ENCODE results near the gene SLC22A15. TPM values are rescaled to one million over a fixed set of nuclear protein-coding genes. Genes with fewer than 3 reads are reported as not detected.

SLC22A15 gene
- total and polyA plus RNA-seq, 10 of the 15 experiments (the other 5 are each of a cell fraction or from before 2014, with no cell fraction given) = 0.05 to 2.8 (median 0.13) TPM; not detected in 1

DNA sequence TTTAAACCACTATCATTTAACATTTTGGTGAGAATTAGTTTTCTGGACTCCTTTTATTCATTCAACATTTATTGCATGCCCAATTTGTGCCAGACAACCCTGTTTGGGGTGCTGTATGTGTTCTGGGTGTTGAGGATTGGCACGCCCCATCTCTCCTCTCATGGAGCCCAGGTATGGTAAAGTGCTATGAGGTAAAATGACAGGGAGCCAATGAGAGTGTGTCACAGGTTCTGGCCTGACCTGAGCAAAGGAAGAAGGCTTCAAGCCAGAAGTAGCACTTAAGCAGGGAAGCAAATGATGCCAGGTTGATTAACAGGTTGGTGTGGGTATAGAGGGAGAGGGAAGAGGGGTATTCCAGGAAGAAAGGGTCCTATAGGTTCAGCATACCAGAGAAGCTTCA lies 21.1 kb upstream of the SLC22A15 start (continued):
- TF ChIP-seq, protein P1, sequence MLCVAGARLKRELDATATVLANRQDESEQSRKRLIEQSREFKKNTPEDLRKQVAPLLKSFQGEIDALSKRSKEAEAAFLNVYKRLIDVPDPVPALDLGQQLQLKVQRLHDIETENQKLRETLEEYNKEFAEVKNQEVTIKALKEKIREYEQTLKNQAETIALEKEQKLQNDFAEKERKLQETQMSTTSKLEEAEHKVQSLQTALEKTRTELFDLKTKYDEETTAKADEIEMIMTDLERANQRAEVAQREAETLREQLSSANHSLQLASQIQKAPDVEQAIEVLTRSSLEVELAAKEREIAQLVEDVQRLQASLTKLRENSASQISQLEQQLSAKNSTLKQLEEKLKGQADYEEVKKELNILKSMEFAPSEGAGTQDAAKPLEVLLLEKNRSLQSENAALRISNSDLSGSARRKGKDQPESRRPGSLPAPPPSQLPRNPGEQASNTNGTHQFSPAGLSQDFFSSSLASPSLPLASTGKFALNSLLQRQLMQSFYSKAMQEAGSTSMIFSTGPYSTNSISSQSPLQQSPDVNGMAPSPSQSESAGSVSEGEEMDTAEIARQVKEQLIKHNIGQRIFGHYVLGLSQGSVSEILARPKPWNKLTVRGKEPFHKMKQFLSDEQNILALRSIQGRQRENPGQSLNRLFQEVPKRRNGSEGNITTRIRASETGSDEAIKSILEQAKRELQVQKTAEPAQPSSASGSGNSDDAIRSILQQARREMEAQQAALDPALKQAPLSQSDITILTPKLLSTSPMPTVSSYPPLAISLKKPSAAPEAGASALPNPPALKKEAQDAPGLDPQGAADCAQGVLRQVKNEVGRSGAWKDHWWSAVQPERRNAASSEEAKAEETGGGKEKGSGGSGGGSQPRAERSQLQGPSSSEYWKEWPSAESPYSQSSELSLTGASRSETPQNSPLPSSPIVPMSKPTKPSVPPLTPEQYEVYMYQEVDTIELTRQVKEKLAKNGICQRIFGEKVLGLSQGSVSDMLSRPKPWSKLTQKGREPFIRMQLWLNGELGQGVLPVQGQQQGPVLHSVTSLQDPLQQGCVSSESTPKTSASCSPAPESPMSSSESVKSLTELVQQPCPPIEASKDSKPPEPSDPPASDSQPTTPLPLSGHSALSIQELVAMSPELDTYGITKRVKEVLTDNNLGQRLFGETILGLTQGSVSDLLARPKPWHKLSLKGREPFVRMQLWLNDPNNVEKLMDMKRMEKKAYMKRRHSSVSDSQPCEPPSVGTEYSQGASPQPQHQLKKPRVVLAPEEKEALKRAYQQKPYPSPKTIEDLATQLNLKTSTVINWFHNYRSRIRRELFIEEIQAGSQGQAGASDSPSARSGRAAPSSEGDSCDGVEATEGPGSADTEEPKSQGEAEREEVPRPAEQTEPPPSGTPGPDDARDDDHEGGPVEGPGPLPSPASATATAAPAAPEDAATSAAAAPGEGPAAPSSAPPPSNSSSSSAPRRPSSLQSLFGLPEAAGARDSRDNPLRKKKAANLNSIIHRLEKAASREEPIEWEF (IDR thresholded peaks at IDR 0.05; ENCODE audit: insufficient replicate concordance, low read depth, low read length) = no peak
- TF ChIP-seq, protein P2, sequence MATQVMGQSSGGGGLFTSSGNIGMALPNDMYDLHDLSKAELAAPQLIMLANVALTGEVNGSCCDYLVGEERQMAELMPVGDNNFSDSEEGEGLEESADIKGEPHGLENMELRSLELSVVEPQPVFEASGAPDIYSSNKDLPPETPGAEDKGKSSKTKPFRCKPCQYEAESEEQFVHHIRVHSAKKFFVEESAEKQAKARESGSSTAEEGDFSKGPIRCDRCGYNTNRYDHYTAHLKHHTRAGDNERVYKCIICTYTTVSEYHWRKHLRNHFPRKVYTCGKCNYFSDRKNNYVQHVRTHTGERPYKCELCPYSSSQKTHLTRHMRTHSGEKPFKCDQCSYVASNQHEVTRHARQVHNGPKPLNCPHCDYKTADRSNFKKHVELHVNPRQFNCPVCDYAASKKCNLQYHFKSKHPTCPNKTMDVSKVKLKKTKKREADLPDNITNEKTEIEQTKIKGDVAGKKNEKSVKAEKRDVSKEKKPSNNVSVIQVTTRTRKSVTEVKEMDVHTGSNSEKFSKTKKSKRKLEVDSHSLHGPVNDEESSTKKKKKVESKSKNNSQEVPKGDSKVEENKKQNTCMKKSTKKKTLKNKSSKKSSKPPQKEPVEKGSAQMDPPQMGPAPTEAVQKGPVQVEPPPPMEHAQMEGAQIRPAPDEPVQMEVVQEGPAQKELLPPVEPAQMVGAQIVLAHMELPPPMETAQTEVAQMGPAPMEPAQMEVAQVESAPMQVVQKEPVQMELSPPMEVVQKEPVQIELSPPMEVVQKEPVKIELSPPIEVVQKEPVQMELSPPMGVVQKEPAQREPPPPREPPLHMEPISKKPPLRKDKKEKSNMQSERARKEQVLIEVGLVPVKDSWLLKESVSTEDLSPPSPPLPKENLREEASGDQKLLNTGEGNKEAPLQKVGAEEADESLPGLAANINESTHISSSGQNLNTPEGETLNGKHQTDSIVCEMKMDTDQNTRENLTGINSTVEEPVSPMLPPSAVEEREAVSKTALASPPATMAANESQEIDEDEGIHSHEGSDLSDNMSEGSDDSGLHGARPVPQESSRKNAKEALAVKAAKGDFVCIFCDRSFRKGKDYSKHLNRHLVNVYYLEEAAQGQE (IDR thresholded peaks at IDR 0.05; ENCODE audit: low read depth, low read length) = no peak
- TF ChIP-seq ZNF384 (IDR thresholded peaks at IDR 0.05; ENCODE audit: borderline replicate concordance, low read depth, low read length) (no peak), NR2C1 (IDR thresholded peaks at IDR 0.05) (no peak), ETV6 (conservative IDR thresholded peaks at IDR 0.05 in 1 of 2, IDR thresholded peaks at IDR 0.05 in 1 of 2; ENCODE audit: borderline replicate concordance in 1 of 2, low read depth in 1 of 2) (no peak), TCF3 (IDR thresholded peaks at IDR 0.05; ENCODE audit: borderline replicate concordance, insufficient read depth, low read depth, low read length) (no peak)
- TF ChIP-seq, protein P3, sequence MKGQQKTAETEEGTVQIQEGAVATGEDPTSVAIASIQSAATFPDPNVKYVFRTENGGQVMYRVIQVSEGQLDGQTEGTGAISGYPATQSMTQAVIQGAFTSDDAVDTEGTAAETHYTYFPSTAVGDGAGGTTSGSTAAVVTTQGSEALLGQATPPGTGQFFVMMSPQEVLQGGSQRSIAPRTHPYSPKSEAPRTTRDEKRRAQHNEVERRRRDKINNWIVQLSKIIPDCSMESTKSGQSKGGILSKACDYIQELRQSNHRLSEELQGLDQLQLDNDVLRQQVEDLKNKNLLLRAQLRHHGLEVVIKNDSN (IDR thresholded peaks at IDR 0.05; ENCODE audit: borderline replicate concordance, extremely low read length, insufficient read depth, low read depth, low read length) = no peak
- TF ChIP-seq, protein P4, sequence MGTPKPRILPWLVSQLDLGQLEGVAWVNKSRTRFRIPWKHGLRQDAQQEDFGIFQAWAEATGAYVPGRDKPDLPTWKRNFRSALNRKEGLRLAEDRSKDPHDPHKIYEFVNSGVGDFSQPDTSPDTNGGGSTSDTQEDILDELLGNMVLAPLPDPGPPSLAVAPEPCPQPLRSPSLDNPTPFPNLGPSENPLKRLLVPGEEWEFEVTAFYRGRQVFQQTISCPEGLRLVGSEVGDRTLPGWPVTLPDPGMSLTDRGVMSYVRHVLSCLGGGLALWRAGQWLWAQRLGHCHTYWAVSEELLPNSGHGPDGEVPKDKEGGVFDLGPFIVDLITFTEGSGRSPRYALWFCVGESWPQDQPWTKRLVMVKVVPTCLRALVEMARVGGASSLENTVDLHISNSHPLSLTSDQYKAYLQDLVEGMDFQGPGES (IDR thresholded peaks at IDR 0.05) = no peak
- TF ChIP-seq, protein P5, sequence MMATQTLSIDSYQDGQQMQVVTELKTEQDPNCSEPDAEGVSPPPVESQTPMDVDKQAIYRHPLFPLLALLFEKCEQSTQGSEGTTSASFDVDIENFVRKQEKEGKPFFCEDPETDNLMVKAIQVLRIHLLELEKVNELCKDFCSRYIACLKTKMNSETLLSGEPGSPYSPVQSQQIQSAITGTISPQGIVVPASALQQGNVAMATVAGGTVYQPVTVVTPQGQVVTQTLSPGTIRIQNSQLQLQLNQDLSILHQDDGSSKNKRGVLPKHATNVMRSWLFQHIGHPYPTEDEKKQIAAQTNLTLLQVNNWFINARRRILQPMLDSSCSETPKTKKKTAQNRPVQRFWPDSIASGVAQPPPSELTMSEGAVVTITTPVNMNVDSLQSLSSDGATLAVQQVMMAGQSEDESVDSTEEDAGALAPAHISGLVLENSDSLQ (IDR thresholded peaks at IDR 0.05) = no peak
- TF ChIP-seq, protein P6, sequence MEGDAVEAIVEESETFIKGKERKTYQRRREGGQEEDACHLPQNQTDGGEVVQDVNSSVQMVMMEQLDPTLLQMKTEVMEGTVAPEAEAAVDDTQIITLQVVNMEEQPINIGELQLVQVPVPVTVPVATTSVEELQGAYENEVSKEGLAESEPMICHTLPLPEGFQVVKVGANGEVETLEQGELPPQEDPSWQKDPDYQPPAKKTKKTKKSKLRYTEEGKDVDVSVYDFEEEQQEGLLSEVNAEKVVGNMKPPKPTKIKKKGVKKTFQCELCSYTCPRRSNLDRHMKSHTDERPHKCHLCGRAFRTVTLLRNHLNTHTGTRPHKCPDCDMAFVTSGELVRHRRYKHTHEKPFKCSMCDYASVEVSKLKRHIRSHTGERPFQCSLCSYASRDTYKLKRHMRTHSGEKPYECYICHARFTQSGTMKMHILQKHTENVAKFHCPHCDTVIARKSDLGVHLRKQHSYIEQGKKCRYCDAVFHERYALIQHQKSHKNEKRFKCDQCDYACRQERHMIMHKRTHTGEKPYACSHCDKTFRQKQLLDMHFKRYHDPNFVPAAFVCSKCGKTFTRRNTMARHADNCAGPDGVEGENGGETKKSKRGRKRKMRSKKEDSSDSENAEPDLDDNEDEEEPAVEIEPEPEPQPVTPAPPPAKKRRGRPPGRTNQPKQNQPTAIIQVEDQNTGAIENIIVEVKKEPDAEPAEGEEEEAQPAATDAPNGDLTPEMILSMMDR (IDR thresholded peaks at IDR 0.05 in 2 of 3, conservative IDR thresholded peaks at IDR 0.05 in 1 of 3; ENCODE audit: control insufficient read depth in 2 of 3, extremely low read depth in 1 of 3, insufficient read depth in 1 of 3, low read depth in 3 of 3, low read length in 3 of 3) = no peak

All from GM12878 (cell line).